H1 (cell line): Measurements from ENCODE around the gene UGGT2. TPM values are rescaled to one million over a fixed set of nuclear protein-coding genes. Genes with fewer than 3 reads are reported as not detected.

Source experiments
- CTCF ChIA-PET: fragments of 300-600 bp; sonication (Branson Sonifier 250); formaldehyde crosslinking; loops from one replicate; lab custom pipeline; 2021; ENCODE audit not compliant: partially characterized antibody; lab: Charles Lee
- POLR2A ChIA-PET: fragments of 300-600 bp; sonication (Branson Sonifier 250); formaldehyde crosslinking; loops from one replicate; lab custom pipeline; 2021; ENCODE audit warnings: inconsistent platforms; ENCODE audit not compliant: partially characterized antibody; lab: Charles Lee
- DNase-seq, 2 experiments: peaks; one replicate each; pipeline versions ENCODE4 v3.0.0 to v3.0.0-alpha.2; 2010 to 2022; ENCODE audit warnings: low spot score in 2 of 2, low read depth in 1 of 2, mixed read lengths in 1 of 2
- FAIRE-seq: peaks from 2 replicates; lab custom pipeline; 2011; peaks lifted over from hg19 to GRCh38; lab: Jason Lieb, UNC
- H2AFZ ChIP-seq: 2 replicates; pipeline ENCODE4 v1.8.1; 2012; ENCODE audit warnings: low read length, inconsistent platforms
- H2AK5ac ChIP-seq: 2 replicates; pipeline ENCODE4 v1.6.1; 2013; ENCODE audit warnings: low read depth, low read length
- H2BK120ac ChIP-seq: replicated peaks from 2 replicates; pipeline ENCODE3; 2013; ENCODE audit warnings: low read depth, low read length, inconsistent platforms
- H2BK12ac ChIP-seq: 2 replicates; pipeline ENCODE4 v1.6.1; 2013; ENCODE audit warnings: low read depth, low read length
- H2BK15ac ChIP-seq: 2 replicates; pipeline ENCODE4 v1.6.1; 2013; ENCODE audit warnings: low read length
- H2BK20ac ChIP-seq: 2 replicates; pipeline ENCODE4 v1.6.1; 2013; ENCODE audit warnings: low read length
- H2BK5ac ChIP-seq: 2 replicates; pipeline ENCODE4 v1.6.1; 2013; ENCODE audit warnings: low read depth, low read length
- H3K14ac ChIP-seq: 2 replicates; pipeline ENCODE4 v1.6.1; 2013; ENCODE audit warnings: inconsistent platforms; ENCODE audit not compliant: insufficient read length
- H3K18ac ChIP-seq: 2 replicates; pipeline ENCODE4 v1.6.1; 2013; ENCODE audit warnings: low read length; ENCODE audit errors: extremely low read depth
- H3K23ac ChIP-seq: 2 replicates; pipeline ENCODE4 v1.6.1; 2013; ENCODE audit warnings: inconsistent platforms; ENCODE audit not compliant: insufficient read length
- H3K23me2 ChIP-seq: 2 replicates; pipeline ENCODE4 v1.6.1; 2013; ENCODE audit warnings: low read depth, low read length
- H3K27ac ChIP-seq: 2 replicates; pipeline ENCODE4 v1.6.1; 2011; ENCODE audit warnings: low read depth, low read length, inconsistent platforms
- H3K27me3 ChIP-seq, 4 experiments: replicated peaks in 1 of 4; 1 replicate in 1 of 4; 2 replicates in 3 of 4; pipeline versions ENCODE4 v1.6.1 to v1.8.1; 2011 to 2013; ENCODE audit warnings: low read length in 3 of 4, mild to moderate bottlenecking in 3 of 4, inconsistent platforms in 2 of 4, mixed read lengths in 2 of 4, moderate library complexity in 1 of 4; ENCODE audit not compliant: control insufficient read depth in 3 of 4, insufficient read depth in 3 of 4; ENCODE audit errors: extremely low read depth in 1 of 4
- H3K36me3 ChIP-seq, 4 experiments: 2 replicates each; pipeline versions ENCODE4 v1.6.1 to v1.8.1; 2011 to 2013; ENCODE audit warnings: mild to moderate bottlenecking in 4 of 4, low read length in 3 of 4, moderate library complexity in 2 of 4, control low read depth in 1 of 4, inconsistent platforms in 1 of 4; ENCODE audit not compliant: insufficient read depth in 4 of 4, control insufficient read depth in 2 of 4
- H3K4ac ChIP-seq: replicated peaks from 2 replicates; pipeline ENCODE3; 2013; ENCODE audit warnings: low read length, low read depth, mixed read lengths, inconsistent platforms; ENCODE audit not compliant: insufficient read length
- H3K4me1 ChIP-seq, 4 experiments: replicated peaks in 1 of 4; 1 replicate in 1 of 4; 2 replicates in 3 of 4; pipeline versions ENCODE4 v1.6.1 to v1.8.1; 2011 to 2013; ENCODE audit warnings: low read length in 3 of 4, inconsistent platforms in 2 of 4, mixed read lengths in 1 of 4; ENCODE audit not compliant: insufficient read depth in 4 of 4, control insufficient read depth in 3 of 4
- H3K4me2 ChIP-seq, 2 experiments: 2 replicates each; pipeline versions ENCODE4 v1.6.1 to v1.8.1; 2011 to 2013; ENCODE audit warnings: low read depth in 2 of 2, low read length in 2 of 2, control low read depth in 1 of 2, inconsistent platforms in 1 of 2, mild to moderate bottlenecking in 1 of 2; ENCODE audit not compliant: insufficient read depth in 1 of 2
- H3K4me3 ChIP-seq, 4 experiments: fragments of 200-600, 300-600 bp in 1 of 4; sonication (generic), shearing (Covaris generic), sonication (Bioruptor Twin) in 1 of 4; 2 replicates each; pipeline versions ENCODE4 v1.5.1 to v1.8.1; 2011 to 2016; ENCODE audit warnings: low read length in 4 of 4, low read depth in 3 of 4, control low read depth in 2 of 4, inconsistent platforms in 2 of 4, mild to moderate bottlenecking in 2 of 4, mixed read lengths in 1 of 4, moderate library complexity in 1 of 4; ENCODE audit not compliant: insufficient read depth in 2 of 4; ENCODE audit errors: extremely low read depth in 1 of 4
- H3K56ac ChIP-seq: replicated peaks from 2 replicates; pipeline ENCODE3; 2013; ENCODE audit warnings: low read depth, mild to moderate bottlenecking, mixed read lengths, low read length, inconsistent platforms; ENCODE audit not compliant: insufficient read length
- H3K79me1 ChIP-seq: 2 replicates; pipeline ENCODE4 v1.6.1; 2013; ENCODE audit warnings: low read depth, low read length, control low read depth
- H3K79me2 ChIP-seq, 2 experiments: 2 replicates each; pipeline versions ENCODE4 v1.6.1 to v1.8.1; 2012 to 2013; ENCODE audit warnings: low read length in 2 of 2, mild to moderate bottlenecking in 2 of 2, inconsistent platforms in 1 of 2; ENCODE audit not compliant: insufficient read depth in 2 of 2, control insufficient read depth in 1 of 2
- H3K9ac ChIP-seq, 4 experiments: replicated peaks in 1 of 4; 1 replicate in 1 of 4; 2 replicates in 3 of 4; pipeline versions ENCODE4 v1.6.1 to v1.8.1; 2011 to 2013; ENCODE audit warnings: low read depth in 3 of 4, low read length in 3 of 4, control low read depth in 2 of 4, mild to moderate bottlenecking in 2 of 4, moderate library complexity in 2 of 4, inconsistent platforms in 1 of 4; ENCODE audit errors: extremely low read depth in 1 of 4
- H3K9me3 ChIP-seq, 2 experiments: 2 replicates each; pipeline versions ENCODE4 v1.6.1 to v1.8.1; 2012 to 2013; ENCODE audit warnings: mild to moderate bottlenecking in 2 of 2, moderate library complexity in 2 of 2, control low read depth in 1 of 2, inconsistent platforms in 1 of 2, low read depth in 1 of 2, low read length in 1 of 2, mixed read lengths in 1 of 2; ENCODE audit not compliant: insufficient read depth in 2 of 2
- H4K20me1 ChIP-seq, 2 experiments: replicated peaks in 1 of 2; 2 replicates each; pipeline versions ENCODE3 to v1.8.1; 2011 to 2013; ENCODE audit warnings: inconsistent platforms in 2 of 2, low read length in 2 of 2, mild to moderate bottlenecking in 1 of 2; ENCODE audit not compliant: insufficient read depth in 2 of 2, control insufficient read depth in 1 of 2
- H4K5ac ChIP-seq: 2 replicates; pipeline ENCODE4 v1.6.1; 2013; ENCODE audit warnings: low read length, low read depth, mixed read lengths, inconsistent platforms; ENCODE audit not compliant: insufficient read length
- H4K8ac ChIP-seq: 2 replicates; pipeline ENCODE4 v1.8.0; 2013; ENCODE audit warnings: mild to moderate bottlenecking, moderate library complexity, low read length, inconsistent platforms; ENCODE audit not compliant: insufficient read depth; ENCODE audit errors: extremely low read depth
- H4K91ac ChIP-seq: replicated peaks from 2 replicates; pipeline ENCODE3; 2013; ENCODE audit warnings: low read length, mixed read lengths, inconsistent platforms; ENCODE audit not compliant: insufficient read length
- SUZ12 ChIP-seq: fragments of 200-600 bp; sonication (generic); IDR thresholded peaks from 2 replicates; pipeline ENCODE4 v1.6.1; 2012; ENCODE audit warnings: mild to moderate bottlenecking, inconsistent platforms, low read length, moderate library complexity, mixed read lengths
- TAF1 ChIP-seq: IDR thresholded peaks from 2 replicates; pipeline ENCODE4 v1.6.1; 2011; ENCODE audit warnings: mild to moderate bottlenecking, low read depth, low read length
- WGBS, 2 experiments: shearing (Covaris generic) in 1 of 2; methylation state at CpG; one replicate each; pipeline versions ENCODE4 v1.1.6 to v1.1.7; 2013 to 2015; ENCODE audit warnings: low lambda C conversion rate in 2 of 2, mixed read lengths in 2 of 2, inconsistent platforms in 1 of 2, low coverage in 1 of 2, missing lambda C conversion rate in 1 of 2; ENCODE audit not compliant: insufficient replicate concordance in 2 of 2, insufficient coverage in 1 of 2, insufficient read length in 1 of 2; ENCODE audit errors: extremely low coverage in 1 of 2, missing lambda C conversion rate in 1 of 2; 5-methylcytosine and 5-hydroxymethylcytosine counted together
- polyA plus RNA-seq, 7 experiments: library from polyadenylated mRNA; depleted of rRNA in 3 of 7; stranded (reverse) in 5 of 7; unstranded in 2 of 7; fragments of >200 nt in 5 of 7; fragments of 200-250 nt in 2 of 7; gene quantifications; 1 replicate in 5 of 7; 2 replicates in 1 of 7; 4 replicates in 1 of 7; pipeline versions ENCODE4 v1.2.1 to v1.2.3, GENCODE V29; 2011 to 2013; ENCODE audit warnings: missing spikeins in 2 of 7, mixed read lengths in 2 of 7
- total RNA-seq: library from RNA; stranded (reverse); fragmentation: NEBNext Ultra II Directional; extraction: Animal tissue kit (Norgen Biotek cat#: 25700); gene quantifications from 2 replicates; pipeline ENCODE4 v1.2.1, GENCODE V29; 2021

The UGGT2 gene
- total and polyA plus RNA-seq, 2 of the 8 experiments (the other 6 are each of a cell fraction or from before 2014, with no cell fraction given): 5.9 to 25.1 TPM

GRCh38 chr13:96089749-96090239, 36.6 kb upstream of the UGGT2 start, which contains the start of gene HS6ST3:
Gene HS6ST3 (plus strand): TSS chr13:96090107.
- no peaks in the 10 kb centered on the region for H3K9me3 ChIP-seq
- no peak within 1 kb of the TSS for H4K8ac ChIP-seq
- no peaks in the 10 kb centered on the region for H3K36me3 ChIP-seq
- no peak within 1 kb of the TSS for H2BK15ac ChIP-seq
- FAIRE-seq: no peak
- peaks cover 0 to 3% of the 10 kb centered on the region in 2 experiments for H4K20me1 ChIP-seq
- no peak within 1 kb of the TSS for H3K27ac ChIP-seq
- H2BK12ac ChIP-seq: no peak within 1 kb of the TSS; the same call in 1 of the 2 replicates
- H3K23me2 ChIP-seq: peaks cover 16% of the 10 kb centered on the region
- H2AFZ ChIP-seq: peak within 1 kb of the TSS; percentile 76; the same call in 1 of the 2 replicates
- H2AK5ac ChIP-seq: no peak within 1 kb of the TSS
- H3K4ac ChIP-seq: no peak within 1 kb of the TSS
- H4K91ac ChIP-seq: no peak within 1 kb of the TSS
- no peak within 1 kb of the TSS for H3K18ac ChIP-seq
- no peaks in the 10 kb centered on the region for H3K79me1 ChIP-seq
- no peak within 1 kb of the TSS for H3K56ac ChIP-seq
- H3K23ac ChIP-seq: no peak within 1 kb of the TSS
- peaks cover 0 to 3% (median 1%) of the 10 kb centered on the region in 4 experiments; a peak in 3 of 7 replicates for H3K4me1 ChIP-seq
- peaks cover 23 to 45% (median 32%) of the 10 kb centered on the region in 4 experiments for H3K27me3 ChIP-seq
- no peak within 1 kb of the TSS for H2BK20ac ChIP-seq
- WGBS, 2 experiments: 2% methylated on average over 21 of the region's 35 CpGs; no CpG with 5 or more reads in 1 of the 2 experiments
- peak in 1 of 2 experiments; percentile 38 for DNase-seq
- peak within 1 kb of the TSS in 1 of 4 experiments; percentile 61; a peak in 1 of 7 replicates for H3K9ac ChIP-seq
- no peak within 1 kb of the TSS for H2BK5ac ChIP-seq
- ChIA-PET CTCF (no interaction called here), POLR2A (interaction anchor here (0.6 to 1.2 kb wide), 2 partner anchors 10 to 31 kb away, joined by 3 to 5 read pairs; no protein-coding TSS in a partner anchor)
- peak within 1 kb of the TSS; percentile 90 to 100 for H3K4me2 ChIP-seq
- H3K4me3 ChIP-seq: peak within 1 kb of the TSS; percentile 58 to 70 (median 63)
- H2BK120ac ChIP-seq: no peak within 1 kb of the TSS
- no peak within 1 kb of the TSS for H3K14ac ChIP-seq
- H3K79me2 ChIP-seq: no peaks in the 10 kb centered on the region
- H4K5ac ChIP-seq: no peak within 1 kb of the TSS
- 0 out of 2 replicates have a peak, but pooled peaks have one; percentile 11 for TF ChIP-seq TAF1
- TF ChIP-seq SUZ12: peak; percentile 36; the same call in 1 of the 2 replicates
